Gastrocnemius medialis (tissue), 4 donors: ENCODE measurements around the gene RFXANK. TPM values are rescaled to one million over a fixed set of nuclear protein-coding genes. Genes with fewer than 3 reads are reported as not detected.
"Not testable (repeated sequence)": the region's sequence is repeated elsewhere in the genome, so short reads cannot be mapped to it uniquely, and the experiment has no call there.

ENCODE experiments used
- ATAC-seq, 2 donors: fragments of 150-250 bp; one replicate each; pipeline ENCODE4 v1.9.1; 2016
- DNase-seq, 2 donors: peaks; one replicate each; pipeline ENCODE4 v3.0.0-alpha.2; 2019
- H3K27ac ChIP-seq, 4 donors: fragments of 200-600 bp; sonication (generic); 1 replicate in 1 of 4; 2 replicates in 3 of 4; pipeline ENCODE4 v1.5.1; 2016 to 2018; ENCODE audit warnings: mild to moderate bottlenecking in 2 of 4, moderate library complexity in 1 of 4
- H3K27me3 ChIP-seq, 3 donors: fragments of 200-600 bp; sonication (generic) in 2 of 3; 1 replicate in 1 of 3; 2 replicates in 2 of 3; pipeline versions ENCODE4 v1.5.1 to v1.6.0; 2016 to 2019; ENCODE audit warnings: mild to moderate bottlenecking in 1 of 3, moderate library complexity in 1 of 3
- H3K36me3 ChIP-seq, 2 donors: fragments of 200-600 bp; sonication (generic) in 1 of 2; one replicate each; pipeline ENCODE4 v1.5.1; 2017 to 2018
- H3K4me1 ChIP-seq, 2 donors: fragments of 200-600 bp; sonication (generic) in 1 of 2; one replicate each; pipeline ENCODE4 v1.5.1; 2016 to 2017; ENCODE audit warnings: mild to moderate bottlenecking in 2 of 2
- H3K4me3 ChIP-seq, 4 donors: fragments of 200-600 bp; sonication (generic) in 3 of 4; 1 replicate in 1 of 4; 2 replicates in 3 of 4; pipeline ENCODE4 v1.5.1; 2016 to 2019; ENCODE audit warnings: mild to moderate bottlenecking in 2 of 4
- H3K9me3 ChIP-seq, 3 donors: fragments of 200-600 bp; sonication (generic) in 2 of 3; 1 replicate in 1 of 3; 2 replicates in 2 of 3; pipeline ENCODE4 v1.5.1; 2016 to 2019
- CTCF ChIP-seq, 5 experiments: fragments of 450-650 bp in 3 of 5; fragments of 200-600 bp in 2 of 5; sonication (generic) in 2 of 5; IDR thresholded peaks in 4 of 5; conservative IDR thresholded peaks in 1 of 5; 1 replicate in 4 of 5; 2 replicates in 1 of 5; pipeline ENCODE4 v1.5.1; 2016 to 2019; ENCODE audit warnings: antibody characterized with exemption in 5 of 5, mild to moderate bottlenecking in 3 of 5, moderate library complexity in 3 of 5
- POLR2A ChIP-seq, 2 donors: fragments of 450-650 bp; IDR thresholded peaks; one replicate each; pipeline ENCODE4 v1.6.1; 2017; ENCODE audit warnings: antibody characterized with exemption in 2 of 2, mild to moderate bottlenecking in 2 of 2, moderate library complexity in 2 of 2
- in situ Hi-C, 4 donors: fragments of 200-750 bp; cut with MboI; loops; one replicate each; pipeline versions ENCODE4 v1.15.0 to v1.8.0; 2017; ENCODE audit warnings: low sequenced_read_pairs in 4 of 4
- intact Hi-C: fragments of 100-400 bp; cut with DNase I; formaldehyde crosslinking; loops from one replicate; pipeline ENCODE4 v1.15.1; 2023; ENCODE audit warnings: low total_unique reads
- total RNA-seq, 4 donors: library from RNA; depleted of rRNA; stranded (reverse); fragments of >200 nt; gene quantifications; one replicate each; pipeline versions ENCODE4 v1.1.0 to v1.2.3, GENCODE V29; 2016

Gene RFXANK
- total RNA-seq, 4 donors from 2014 or later, result 25.5 to 44.1 (median 35.1) TPM

DNA sequence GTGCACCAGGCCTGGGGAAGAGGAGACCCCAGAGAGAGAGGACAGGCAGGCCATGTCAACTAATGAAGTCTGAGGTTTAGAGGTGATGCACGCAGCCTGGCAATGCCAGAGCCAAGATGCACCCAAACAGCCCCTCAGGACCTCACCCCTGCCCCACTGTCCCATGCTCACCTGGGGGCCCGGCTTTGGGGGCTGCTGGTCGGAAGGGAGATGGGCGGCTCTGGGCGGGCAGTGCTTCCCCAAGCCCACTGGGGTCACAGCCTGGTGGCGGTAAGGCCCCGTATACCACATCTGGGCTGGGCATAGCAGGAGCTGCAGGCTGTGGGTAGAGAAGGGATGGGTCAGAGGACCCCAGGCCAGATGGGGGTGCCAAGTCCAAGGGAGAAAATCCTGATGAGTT is 45.2 kb upstream of the RFXANK start:
- intact Hi-C loops, result loop anchor here (1.0 kb wide), 1 partner anchor 28 kb away; no protein-coding TSS in a partner anchor
- ATAC-seq, result no peak

GRCh38 chr19:19147344-19147743 is 44.7 kb upstream of the RFXANK start:
- in situ Hi-C loops, result no loop called here

More for the DNA sequence above, 45.2 kb upstream of the RFXANK start:
- Histone ChIP-seq H3K27me3 (no peaks in the 10 kb centered on the region), H3K9me3 (no peaks in the 10 kb centered on the region), H3K36me3 (no peaks in the 10 kb centered on the region), H3K4me3 (no peak overlapping the region), H3K4me1 (peaks cover 0 to 4% of the 10 kb centered on the region in 2 donors), H3K27ac (no peak overlapping the region)
- in situ Hi-C loops, result no loop called here
- no peak for DNase-seq
- TF ChIP-seq CTCF (IDR thresholded peaks at IDR 0.05 in 4 of 5, conservative IDR thresholded peaks at IDR 0.05 in 1 of 5), result no peak
- TF ChIP-seq POLR2A (IDR thresholded peaks at IDR 0.05), result no peak

GRCh38 chr19:19148504-19148903 is 43.6 kb upstream of the RFXANK start:
- H3K36me3 ChIP-seq, H3K9me3 ChIP-seq, H3K27me3 ChIP-seq, DNase-seq, H3K4me3 ChIP-seq, in situ Hi-C loops, intact Hi-C loops, ATAC-seq, H3K4me1 ChIP-seq, H3K27ac ChIP-seq: not testable (repeated sequence)

More at GRCh38 chr19:19147344-19147743, 44.7 kb upstream of the RFXANK start:
- intact Hi-C loops, result no loop called here
- H3K27me3 ChIP-seq, result no peaks in the 10 kb centered on the region
- no peak for TF ChIP-seq POLR2A (IDR thresholded peaks at IDR 0.05)
- no peak for TF ChIP-seq CTCF (IDR thresholded peaks at IDR 0.05 in 4 of 5, conservative IDR thresholded peaks at IDR 0.05 in 1 of 5)
- no peak overlapping the region for H3K4me3 ChIP-seq
- no peak overlapping the region for H3K27ac ChIP-seq
- H3K9me3 ChIP-seq, result no peaks in the 10 kb centered on the region
- ATAC-seq (no peak), DNase-seq (no peak)
- H3K36me3 ChIP-seq, result no peaks in the 10 kb centered on the region
- peaks cover 0 to 4% of the 10 kb centered on the region in 2 donors for H3K4me1 ChIP-seq

- Histone ChIP-seq H3K27me3 (no peaks in the 10 kb centered on the region), H3K27ac (no peak overlapping the region), H3K36me3 (no peaks in the 10 kb centered on the region), H3K4me1 (peaks cover 0 to 4% of the 10 kb centered on the region in 2 donors), H3K4me3 (no peak overlapping the region), H3K9me3 (no peaks in the 10 kb centered on the region)
- DNase-seq (no peak), ATAC-seq (no peak)
- TF ChIP-seq CTCF (IDR thresholded peaks at IDR 0.05 in 4 of 5, conservative IDR thresholded peaks at IDR 0.05 in 1 of 5) (no peak), POLR2A (IDR thresholded peaks at IDR 0.05) (no peak)
- intact Hi-C loops, result no loop called here
- in situ Hi-C loops, result no loop called here
These were observed 42.6 kb upstream of the RFXANK start for GRCh38 chr19:19149435-19149834.

DNA sequence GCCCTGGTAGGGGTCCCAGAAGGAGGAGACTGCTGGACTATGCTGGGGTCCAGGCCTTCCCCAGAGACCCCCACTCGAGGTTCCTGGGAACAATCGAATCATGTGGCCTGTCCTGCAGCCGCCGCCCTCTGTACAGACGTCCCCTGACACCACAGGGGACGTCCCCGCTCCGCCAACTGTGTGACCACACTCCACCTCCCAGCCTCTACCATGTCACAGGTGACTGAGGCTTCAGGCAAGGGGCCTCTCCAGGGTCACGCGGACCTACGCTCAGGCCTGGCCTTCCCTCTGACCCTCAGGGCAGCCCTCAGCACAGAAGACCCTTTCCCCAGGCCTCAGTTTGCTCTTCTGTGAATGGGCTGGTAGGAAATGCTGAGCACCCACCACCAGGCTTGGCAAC is 40.6 kb upstream of the RFXANK start:
- Histone ChIP-seq H3K27me3 (no peaks in the 10 kb centered on the region), H3K27ac (no peak overlapping the region), H3K4me3 (no peak overlapping the region), H3K36me3 (peaks cover 0 to under 1% of the 10 kb centered on the region in 2 donors), H3K4me1 (no peaks in the 10 kb centered on the region), H3K9me3 (no peaks in the 10 kb centered on the region)
- intact Hi-C loops, result no loop called here
- in situ Hi-C loops, result no loop called here
- no peak for DNase-seq
- no peak for TF ChIP-seq CTCF (IDR thresholded peaks at IDR 0.05 in 4 of 5, conservative IDR thresholded peaks at IDR 0.05 in 1 of 5)
- no peak for TF ChIP-seq POLR2A (IDR thresholded peaks at IDR 0.05)
- ATAC-seq, result no peak
